Measurements from ENCODE around the gene PDE3A.
"Not testable (repeated sequence)": the region's sequence is repeated elsewhere in the genome, so short reads cannot be mapped to it uniquely, and the experiment has no call there.

Gene PDE3A

DNA sequence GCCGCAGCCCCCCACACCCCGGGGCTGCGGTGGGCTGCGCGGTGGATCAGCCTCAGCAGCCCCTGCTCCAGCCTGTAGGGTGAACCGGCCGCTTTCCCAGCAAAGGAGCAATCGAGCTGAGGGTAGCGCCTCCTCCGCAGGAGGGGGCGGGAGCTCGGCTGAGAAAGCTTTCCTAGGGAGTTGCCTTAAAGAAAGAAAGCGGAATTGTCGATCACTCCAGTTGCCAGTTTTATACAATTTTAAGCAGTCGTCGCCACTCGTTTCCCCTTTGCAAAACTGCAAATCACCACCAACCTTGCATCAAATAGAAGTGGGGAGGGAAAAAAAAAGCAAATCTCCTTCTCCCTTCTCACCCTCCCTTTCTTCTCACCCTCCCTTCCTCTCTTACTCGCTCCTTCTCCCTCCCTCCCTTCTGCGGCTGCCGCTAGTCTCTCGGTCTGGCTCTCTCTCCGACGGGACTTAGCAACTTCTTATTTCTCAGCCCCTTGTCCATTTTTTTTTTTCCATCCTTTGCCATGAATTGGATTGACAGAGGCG lies at the start of gene PDE3A:
PDE3A (plus strand) TSS at position 424 of the 537 bp plus-strand sequence. CDS start 748 bp downstream, outside the sequence.
- DNase-seq = peak; percentile 95

DNA sequence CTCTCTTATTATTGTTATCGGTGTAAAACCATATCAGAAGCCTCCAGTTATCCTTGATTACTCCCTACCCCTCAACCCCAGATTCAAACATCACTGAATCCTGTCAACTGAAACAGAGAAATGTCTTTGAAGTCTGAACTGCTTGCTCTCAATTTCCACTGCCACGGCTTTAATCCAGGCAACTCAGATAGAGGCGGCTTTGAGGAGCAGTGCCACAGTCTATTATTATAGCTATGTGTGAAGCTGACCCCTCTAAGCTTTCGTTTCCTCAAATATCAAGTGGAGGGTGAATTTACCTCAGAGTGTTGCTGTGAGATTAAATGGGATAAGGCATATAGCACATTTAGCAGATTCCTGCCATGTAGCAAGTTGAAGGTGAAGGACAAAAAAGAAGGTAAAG lies 49.0 kb upstream of the PDE3A start:
- peak; percentile 23 for DNase-seq

DNA sequence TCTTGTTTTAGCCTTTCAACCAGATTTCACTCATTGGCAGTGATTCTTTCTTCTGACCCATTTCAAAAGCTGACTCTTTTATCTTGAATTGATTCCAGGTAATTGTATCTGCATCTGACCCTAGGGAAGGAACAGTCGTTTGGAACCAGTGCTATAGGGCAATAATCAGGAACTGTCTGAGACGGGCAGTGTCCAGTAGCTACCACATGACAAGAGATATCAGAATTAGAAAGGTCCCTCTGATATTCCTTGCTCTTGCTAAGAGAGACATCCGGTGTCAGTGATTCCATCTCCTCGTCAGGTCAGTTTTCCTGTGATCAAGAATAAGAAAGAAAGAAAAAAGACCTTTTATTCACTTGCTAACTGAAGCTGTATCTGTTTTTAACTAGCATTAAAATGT lies 47.8 kb upstream of the PDE3A start:
- DNase-seq = no peak

DNA sequence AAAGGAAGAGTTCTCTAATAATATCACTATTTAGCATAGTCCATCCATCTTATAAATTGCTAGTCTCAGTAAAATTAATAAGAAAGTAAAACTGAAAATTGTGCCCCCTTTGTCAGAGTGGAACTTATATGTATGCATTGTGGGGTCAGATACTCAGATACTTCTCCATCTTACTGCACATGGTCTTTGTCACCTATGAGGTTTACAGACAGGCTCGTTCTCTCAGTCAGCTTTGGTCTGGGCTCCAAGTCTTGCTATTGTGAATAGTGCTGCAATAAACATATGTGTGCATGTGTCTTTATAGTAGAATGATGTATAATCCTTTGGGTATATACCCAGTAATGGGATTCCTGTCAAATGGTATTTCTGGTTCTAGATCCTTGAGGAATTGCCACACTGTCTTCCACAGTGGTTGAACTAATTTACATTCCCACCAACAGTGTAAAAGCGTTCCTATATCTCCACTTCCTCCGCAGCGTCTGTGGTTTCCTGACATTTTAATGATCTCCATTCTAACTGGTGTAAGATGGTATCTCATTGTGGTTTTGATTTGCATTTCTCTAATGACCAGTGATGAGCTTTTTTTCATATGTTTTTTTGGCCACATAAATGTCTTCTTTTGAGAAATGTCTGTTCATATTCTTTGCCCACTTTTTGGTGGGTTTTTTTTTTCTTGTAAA lies 37.4 kb upstream of the PDE3A start:
- not testable (repeated sequence) for DNase-seq

DNA sequence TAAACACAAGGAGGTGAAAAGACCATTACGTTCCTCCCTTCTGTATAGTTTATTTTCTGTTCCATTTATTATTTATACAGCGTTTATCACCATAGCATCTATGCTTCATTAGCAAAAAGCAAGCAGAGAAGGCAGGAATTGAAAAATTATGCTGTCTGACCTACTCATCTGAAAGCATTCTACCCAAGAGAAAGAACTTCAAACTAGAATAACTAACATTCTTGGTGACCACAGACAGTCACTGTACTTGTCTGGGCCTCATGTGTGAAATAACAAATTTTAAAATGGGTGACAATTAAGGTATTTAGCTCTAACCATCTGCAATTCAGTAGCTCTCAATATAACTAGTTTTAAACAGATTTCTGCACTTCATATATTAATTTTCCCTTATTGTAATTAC lies 29.3 kb upstream of the PDE3A start:
- no peak for DNase-seq

DNA sequence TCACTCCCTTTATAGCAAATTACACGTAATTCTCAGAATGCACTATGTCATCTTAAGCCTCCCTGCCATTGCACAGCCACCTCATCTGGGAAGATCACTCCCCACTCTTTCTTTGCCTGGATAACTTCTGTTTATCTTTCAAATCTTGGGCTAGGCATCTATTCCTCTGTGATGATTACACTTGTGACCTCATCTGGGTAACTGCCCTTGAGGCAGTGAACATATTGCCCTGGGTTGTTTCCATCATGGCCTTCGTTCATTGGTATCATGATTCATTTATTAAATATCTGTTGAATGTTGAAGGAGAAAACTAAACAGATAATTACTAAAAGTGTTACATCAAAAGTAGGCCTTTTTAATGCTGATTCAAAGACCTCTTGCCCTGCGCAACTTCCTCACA lies 26.2 kb upstream of the PDE3A start:
- DNase-seq = no peak

DNA sequence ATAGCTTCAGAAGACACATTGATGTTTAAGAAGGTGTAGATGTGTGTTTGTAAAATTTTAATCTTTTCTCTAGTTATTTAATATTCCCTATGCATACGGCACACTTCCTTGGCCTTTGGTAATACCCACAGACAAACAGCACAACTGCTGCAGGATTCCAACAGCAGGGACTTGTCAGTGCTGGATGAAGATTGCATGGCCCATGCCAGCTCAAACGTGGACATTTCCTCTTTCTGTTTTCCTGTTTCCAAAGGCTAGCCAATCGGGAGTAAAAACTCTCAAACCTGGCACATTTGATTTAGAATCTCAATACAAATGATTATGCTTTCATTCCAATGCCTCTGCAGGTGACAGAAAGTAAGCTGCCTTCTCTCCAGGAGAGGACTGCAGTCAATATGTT lies 22.5 kb upstream of the PDE3A start:
- DNase-seq = no peak

DNA sequence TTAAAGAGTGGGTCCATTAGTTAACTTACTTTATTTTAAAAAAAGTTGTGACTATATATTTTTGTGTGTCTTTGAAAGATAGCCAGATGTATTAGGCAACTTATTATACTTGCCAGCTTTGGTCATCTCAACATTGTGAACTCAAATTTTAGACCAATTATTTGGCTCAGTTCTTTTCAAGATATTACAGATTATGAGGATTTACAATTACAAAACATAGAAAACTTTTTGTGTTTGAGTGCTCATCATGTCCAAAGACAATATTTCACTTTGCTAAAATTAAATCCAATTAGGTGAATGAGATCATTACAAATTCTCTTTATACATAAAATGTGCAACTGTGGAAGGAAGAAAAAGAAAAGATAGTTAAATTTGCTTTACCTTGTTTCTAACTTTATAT lies 18.3 kb upstream of the PDE3A start:
- DNase-seq = no peak

DNA sequence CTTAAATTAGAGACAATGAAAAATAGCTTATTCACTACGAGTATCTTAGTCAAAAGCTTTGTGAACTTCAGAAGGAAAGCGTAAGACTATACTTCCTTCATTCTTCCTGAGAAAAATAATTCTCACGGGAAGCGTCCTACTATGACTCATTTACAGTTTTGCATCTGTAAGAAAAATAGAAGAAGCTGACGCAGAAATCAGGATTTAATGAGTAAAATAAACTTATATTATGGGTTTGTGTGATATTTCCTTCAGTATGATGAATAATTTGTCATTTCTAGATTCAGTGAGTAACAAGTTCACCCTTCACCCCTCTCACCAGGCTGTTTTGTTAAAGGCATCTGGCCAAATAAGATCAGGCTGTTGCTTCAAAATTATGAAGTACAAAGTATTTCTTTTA lies 17.8 kb upstream of the PDE3A start:
- DNase-seq = peak; percentile 12

DNA sequence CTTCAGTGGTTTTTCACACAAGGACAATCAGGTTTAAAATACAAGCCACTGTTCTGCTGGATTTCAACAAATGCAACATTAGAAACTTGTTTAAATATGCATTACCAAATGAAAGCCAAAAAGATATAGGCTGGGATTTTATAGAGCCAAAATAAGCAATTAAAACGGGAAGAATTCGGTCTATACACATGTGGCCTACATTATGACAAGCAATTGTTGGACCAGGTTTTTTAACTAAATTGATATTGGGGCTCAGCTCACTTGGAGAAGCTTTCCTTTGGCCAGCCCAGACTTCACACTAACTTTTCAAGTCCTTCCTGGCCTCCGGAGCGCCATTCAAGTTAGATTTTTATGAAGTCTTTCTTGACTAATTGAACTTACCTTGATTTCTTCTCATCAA lies 16.9 kb upstream of the PDE3A start:
- peak; percentile 27 for DNase-seq

DNA sequence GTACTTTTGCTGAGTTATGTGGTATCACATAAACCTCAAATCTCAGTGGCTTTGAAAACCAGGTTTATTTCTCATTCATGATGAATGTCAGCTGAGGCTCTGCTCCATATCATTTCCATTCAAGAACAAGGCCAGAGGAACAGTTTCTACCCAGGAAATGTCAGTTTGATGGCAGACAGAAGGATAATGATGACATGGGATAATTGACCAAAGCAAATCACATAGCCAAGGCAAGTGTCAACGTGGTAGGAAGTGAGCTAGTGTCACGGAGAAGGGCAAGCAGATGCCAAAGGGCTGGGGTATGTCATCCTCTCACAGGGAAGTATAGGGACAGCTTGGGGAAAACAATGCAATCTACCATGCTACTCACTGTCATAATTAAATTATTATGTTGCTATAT lies 12.3 kb upstream of the PDE3A start:
- DNase-seq = no peak

DNA sequence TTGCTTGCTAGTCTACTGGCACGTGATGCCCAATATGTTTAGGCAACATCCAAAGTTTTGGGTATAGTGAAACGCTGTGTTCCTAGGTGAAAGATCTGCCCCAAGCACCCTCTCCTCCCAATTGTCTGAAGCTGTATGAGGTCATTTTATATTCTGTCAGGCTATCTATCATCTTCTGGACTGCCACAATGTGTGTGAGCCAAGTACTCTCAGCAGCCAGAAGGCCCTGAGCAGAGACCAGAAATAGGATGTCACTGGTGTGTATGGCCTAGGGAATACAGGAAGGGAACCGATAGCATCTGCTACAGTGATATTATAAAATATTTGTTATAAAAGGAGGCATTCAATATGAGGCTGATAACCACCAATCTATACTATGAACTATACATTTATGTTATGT lies 7.9 kb upstream of the PDE3A start:
- no peak for DNase-seq

DNA sequence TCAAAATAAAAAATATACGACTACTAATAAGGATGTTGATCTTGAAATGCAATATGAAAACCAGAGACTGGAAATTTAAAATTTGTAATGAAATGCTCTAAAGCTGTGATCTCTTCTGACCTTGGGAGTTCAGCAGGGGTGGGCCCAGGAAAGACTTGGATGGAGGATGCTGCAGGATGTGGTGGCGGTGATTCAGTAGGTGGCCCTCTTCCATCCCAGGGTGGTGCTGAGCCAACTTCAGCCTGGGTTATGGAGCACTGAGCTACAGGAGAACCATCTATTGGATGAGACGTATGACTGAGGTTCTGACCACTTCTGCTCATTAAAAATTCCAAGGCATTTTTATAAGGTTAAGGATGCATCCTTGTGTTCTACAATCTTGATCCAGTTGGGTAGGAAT lies 6.9 kb upstream of the PDE3A start:
- no peak for DNase-seq

DNA sequence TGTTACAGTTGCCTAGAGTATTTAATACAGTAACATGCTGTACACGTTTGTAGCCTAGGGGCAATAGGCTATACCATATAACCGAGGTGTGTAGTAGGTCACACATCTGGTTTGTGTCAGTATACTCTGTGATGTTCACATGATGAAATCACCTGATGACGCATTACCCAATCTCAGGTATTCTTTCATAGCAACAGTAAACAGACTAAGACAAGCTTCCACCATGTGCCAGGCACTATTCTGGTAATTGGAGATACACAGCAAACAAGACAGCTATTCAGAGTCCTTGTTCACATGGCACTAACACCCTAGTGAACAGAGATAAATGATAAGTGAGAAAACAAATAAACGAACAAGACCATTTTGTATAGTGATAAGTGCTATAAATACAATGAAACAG lies 3.8 kb upstream of the PDE3A start:
- no peak for DNase-seq

DNA sequence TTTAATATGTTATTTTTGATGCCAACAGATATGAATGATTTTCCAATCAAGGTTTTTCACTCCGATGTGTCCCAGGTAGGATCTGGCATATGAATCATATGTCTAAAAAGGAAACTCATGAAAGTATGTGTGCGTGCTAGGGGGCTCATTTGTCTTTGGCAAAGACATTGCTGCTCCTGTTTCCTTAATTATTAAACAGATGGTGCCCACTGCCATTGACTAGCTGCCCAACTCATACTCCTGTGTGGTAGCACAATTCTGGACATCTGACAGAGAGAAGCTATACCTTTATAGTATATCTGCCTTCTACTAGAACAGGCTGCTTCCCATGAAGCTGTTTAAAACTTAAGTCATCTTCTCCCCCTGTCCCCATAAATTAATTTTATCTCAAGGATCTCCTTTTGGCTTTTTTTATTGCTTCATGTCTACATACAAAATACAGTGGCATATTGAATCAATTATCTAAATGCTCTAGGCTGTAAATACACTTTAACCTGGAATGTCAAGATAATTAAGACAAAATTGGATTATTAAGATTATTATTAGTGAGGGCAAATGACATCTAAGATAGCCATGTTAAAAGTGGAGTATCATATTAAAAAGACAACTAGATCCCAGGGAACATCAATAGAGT lies 1.4 kb upstream of the PDE3A start:
- DNase-seq = no peak

DNA sequence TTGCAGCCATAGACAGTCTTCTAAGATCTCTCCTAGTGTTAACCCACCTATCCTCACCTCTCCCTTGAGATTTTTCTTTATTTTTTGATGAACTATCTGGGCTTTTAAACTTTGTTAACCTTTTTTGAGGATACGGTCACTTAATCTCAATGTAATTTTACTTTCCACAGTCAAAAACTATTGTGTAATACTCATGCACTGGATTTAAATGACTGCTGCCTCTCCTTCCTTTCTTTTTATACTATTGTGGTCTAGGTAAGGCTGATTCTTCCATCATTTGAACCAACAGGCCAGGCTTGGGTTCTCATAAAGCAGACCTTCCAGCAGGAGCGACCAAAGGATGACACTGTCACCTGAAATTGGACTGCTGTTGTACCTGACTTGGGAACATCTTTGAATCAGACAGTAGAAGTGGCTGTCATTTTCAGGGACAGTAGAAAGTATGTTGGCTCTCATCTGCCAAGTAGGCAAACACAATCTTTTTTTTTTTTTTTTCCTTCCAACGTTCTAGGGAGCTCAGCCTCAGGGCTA lies 689 bp upstream of the PDE3A start:
- DNase-seq = no peak

DNA sequence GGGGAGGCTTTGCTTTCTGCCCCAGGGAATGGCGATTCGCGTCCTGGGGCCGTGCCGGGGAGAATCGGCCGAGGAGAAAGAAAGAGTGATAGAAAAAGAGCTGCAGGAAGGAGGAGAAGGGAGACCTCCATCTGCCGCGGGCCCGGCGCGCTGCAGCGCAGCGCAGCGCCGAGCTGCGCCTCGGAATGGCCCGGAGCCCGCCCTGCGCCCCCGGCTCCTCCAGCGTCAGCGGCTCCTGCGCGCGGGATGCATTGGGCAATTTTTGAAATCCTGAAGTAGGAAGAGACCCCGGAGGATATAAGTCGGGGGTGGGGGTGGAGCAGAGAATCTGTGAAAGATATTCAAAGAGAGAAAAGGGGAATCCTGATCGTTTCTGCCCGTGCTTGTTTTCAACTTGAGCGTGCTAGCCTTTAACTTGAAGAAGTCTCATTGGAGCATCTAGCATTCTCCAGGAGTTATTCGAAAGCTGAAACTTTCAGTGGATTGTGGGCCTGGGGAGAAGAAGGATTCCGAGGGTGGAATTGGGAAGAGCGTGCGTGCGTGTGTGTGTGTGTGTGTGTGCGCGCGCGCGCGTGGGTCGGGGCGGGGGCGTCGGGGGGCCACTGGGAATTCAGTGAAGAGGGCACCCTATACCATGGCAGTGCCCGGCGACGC lies 441 bp downstream of the PDE3A start:
- no peak for DNase-seq

DNA sequence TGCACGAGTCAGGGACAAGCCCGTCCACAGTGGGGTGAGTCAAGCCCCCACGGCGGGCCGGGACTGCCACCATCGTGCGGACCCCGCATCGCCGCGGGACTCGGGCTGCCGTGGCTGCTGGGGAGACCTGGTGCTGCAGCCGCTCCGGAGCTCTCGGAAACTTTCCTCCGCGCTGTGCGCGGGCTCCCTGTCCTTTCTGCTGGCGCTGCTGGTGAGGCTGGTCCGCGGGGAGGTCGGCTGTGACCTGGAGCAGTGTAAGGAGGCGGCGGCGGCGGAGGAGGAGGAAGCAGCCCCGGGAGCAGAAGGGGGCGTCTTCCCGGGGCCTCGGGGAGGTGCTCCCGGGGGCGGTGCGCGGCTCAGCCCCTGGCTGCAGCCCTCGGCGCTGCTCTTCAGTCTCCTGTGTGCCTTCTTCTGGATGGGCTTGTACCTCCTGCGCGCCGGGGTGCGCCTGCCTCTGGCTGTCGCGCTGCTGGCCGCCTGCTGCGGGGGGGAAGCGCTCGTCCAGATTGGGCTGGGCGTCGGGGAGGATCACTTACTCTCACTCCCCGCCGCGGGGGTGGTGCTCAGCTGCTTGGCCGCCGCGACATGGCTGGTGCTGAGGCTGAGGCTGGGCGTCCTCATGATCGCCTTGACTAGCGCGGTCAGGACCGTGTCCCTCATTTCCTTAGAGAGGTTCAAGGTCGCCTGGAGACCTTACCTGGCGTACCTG lies 1.1 kb downstream of the PDE3A start:
- DNase-seq = peak; percentile 88

DNA sequence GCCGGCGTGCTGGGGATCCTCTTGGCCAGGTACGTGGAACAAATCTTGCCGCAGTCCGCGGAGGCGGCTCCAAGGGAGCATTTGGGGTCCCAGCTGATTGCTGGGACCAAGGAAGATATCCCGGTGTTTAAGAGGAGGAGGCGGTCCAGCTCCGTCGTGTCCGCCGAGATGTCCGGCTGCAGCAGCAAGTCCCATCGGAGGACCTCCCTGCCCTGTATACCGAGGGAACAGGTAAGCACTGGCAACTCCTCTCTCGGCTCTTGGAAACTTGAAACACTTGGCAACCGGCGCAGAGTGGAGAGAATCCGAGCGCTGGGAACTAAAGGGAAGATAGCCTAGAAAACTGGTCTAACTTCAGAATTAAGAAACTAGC lies 1.7 kb downstream of the PDE3A start:
- DNase-seq = peak; percentile 71

DNA sequence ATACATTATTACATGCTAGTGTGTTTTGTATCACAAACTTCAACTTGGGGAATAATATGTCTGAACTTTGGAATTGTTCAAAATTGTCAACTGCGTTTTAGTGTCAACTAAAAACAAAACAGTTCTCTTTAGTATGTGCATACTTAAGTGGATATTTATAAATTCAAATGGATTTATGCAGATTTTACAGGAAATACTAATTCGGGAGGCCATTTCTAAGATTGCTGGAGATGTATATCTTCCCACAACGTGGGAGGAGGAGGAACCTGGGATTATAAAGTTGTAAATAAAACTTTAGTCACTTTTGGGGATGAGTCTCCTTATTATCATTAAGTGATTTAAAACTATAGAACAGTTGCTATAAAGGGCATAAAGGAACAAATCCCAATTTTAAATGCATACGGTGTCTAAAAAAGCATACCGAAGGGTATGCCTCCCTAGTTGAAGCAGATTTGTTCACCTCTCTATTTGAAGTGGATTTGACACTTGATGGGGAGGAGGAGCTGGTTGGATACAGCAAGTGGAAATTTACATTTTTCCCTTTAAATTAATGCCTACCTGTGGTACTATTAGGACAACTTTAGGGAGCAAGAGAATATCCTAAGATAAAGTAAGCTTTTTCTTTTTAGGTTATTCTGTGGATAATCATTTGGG lies 2.7 kb downstream of the PDE3A start:
- DNase-seq = no peak

DNA sequence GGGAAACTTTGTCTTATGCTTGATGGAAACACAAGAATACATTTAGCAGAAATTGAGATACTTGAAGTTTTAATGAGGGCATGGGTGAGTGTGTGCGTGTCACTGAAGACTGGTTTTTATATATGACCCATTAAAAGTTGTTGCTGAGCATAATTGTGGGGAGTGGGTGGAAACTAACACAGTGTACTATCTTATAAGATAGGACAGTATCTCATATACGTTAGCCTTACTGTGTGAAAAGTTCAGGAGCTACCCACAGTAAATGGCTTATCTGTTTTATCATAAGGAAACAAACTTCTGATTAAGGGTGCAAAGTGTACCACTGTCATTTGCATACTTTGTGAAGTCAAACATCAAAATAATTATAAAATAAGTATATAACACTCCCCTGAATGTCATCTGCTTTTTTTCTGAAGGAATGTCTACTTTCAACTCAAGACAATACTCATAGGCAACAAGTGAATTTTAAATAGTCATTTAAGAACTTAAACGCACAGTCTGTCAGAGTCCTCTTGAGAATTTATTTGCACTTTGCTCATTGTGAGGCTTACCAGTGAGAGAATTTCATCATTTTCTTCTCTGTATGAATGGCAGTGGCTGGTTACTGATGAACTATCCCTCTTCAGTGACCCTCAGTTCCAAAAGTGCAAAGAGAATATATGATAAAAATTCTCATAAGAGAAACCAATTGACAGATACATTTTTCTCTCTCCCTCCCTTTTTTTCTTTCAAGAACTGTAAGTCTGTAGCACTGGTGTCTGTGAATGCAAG lies 4.2 kb downstream of the PDE3A start:
- DNase-seq = no peak

DNA sequence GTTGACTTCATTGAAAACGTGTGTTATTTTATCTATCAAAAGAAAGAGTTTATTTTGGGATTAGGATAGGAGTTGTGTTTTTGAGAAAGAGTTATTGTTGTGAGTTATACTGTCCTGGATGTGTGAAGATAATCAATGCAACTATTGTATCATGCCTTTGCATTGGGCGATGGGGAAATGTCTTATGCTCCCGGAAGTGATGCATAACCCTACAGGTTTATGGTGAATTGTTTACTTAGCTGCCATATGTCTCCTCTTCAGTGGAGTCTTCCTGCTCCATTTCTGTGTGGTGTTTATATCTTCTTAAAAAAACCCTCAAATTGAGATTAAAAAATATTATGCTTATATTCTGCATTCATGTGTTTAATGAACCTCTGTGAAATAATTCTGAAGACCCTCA lies 6.5 kb downstream of the PDE3A start:
- DNase-seq = no peak

All from eye (tissue), 1 donor.